Activated CD8-positive, alpha-beta memory T cell treated with anti-CD3 and anti-CD28 coated beads, Interleukin-2, amount 50 U/mL, for 24 hours (primary cell): ENCODE data around the gene ATP2C1.
"Not testable (repeated sequence)": the region's sequence is repeated elsewhere in the genome, so short reads cannot be mapped to it uniquely, and the experiment has no call there.

ENCODE experiments used
- DNase-seq: peaks from one replicate; pipeline ENCODE4 v3.0.0-alpha.2; 2020; ENCODE audit errors: extremely low read depth

ATP2C1 gene

GRCh38 chr3:130934442-130935089, 40.7 kb downstream of the ATP2C1 start:
- DNase-seq, result no peak

- DNase-seq, result no peak
Observed at GRCh38 chr3:130935761-130936492, 42.0 kb downstream of the ATP2C1 start.

- DNase-seq, result no peak
Observed at GRCh38 chr3:130939753-130940152, 45.9 kb downstream of the ATP2C1 start.

GRCh38 chr3:130941793-130942192, 47.9 kb downstream of the ATP2C1 start:
- no peak for DNase-seq

- no peak for DNase-seq
Observed at GRCh38 chr3:130946882-130947281, 53.0 kb downstream of the ATP2C1 start.

GRCh38 chr3:130948001-130948773, 54.3 kb downstream of the ATP2C1 start:
- no peak for DNase-seq

GRCh38 chr3:130948929-130949328, 55.0 kb downstream of the ATP2C1 start:
- no peak for DNase-seq

GRCh38 chr3:130950124-130950523, 56.2 kb downstream of the ATP2C1 start:
- DNase-seq, result no peak

- no peak for DNase-seq
Observed at GRCh38 chr3:130950641-130951040, 56.8 kb downstream of the ATP2C1 start.

- no peak for DNase-seq
Observed at GRCh38 chr3:130955481-130955880, 61.6 kb downstream of the ATP2C1 start.

- DNase-seq, result no peak
Observed at GRCh38 chr3:130956281-130956680, 62.4 kb downstream of the ATP2C1 start.

GRCh38 chr3:130956721-130957120, 62.8 kb downstream of the ATP2C1 start:
- DNase-seq, result no peak

GRCh38 chr3:130960139-130960795, 66.4 kb downstream of the ATP2C1 start:
- DNase-seq, result no peak

- DNase-seq, result no peak
Observed at GRCh38 chr3:130961458-130961857, 67.6 kb downstream of the ATP2C1 start.

- DNase-seq, result no peak
Observed at GRCh38 chr3:130963444-130963843, 69.6 kb downstream of the ATP2C1 start.

GRCh38 chr3:130963878-130964277, 70.0 kb downstream of the ATP2C1 start:
- DNase-seq, result no peak

- no peak for DNase-seq
Observed at GRCh38 chr3:130967281-130967680, 73.4 kb downstream of the ATP2C1 start.

- no peak for DNase-seq
Observed at GRCh38 chr3:130968221-130968620, 74.3 kb downstream of the ATP2C1 start.

- DNase-seq, result no peak
Observed at GRCh38 chr3:130969621-130970020, 75.7 kb downstream of the ATP2C1 start.

- DNase-seq, result no peak
Observed at GRCh38 chr3:130971208-130971607, 77.3 kb downstream of the ATP2C1 start.

GRCh38 chr3:130972592-130972991, 78.7 kb downstream of the ATP2C1 start:
- not testable (repeated sequence) for DNase-seq

GRCh38 chr3:130973406-130973805, 79.5 kb downstream of the ATP2C1 start:
- no peak for DNase-seq
